ENCODE data around the gene NDC1. TPM values are rescaled to one million over a fixed set of nuclear protein-coding genes. Genes with fewer than 3 reads are reported as not detected.
"Not testable (repeated sequence)": the region's sequence is repeated elsewhere in the genome, so short reads cannot be mapped to it uniquely, and the experiment has no call there.

NDC1 gene
- total RNA-seq (2022) (40.6 and 44.8 TPM in 2 replicates), Bru-seq, nascent RNA (percentile 89 among the genes with signal in this experiment), BruChase-seq, experiment 1, labeled RNA remaining after a 6-hour chase (percentile 91 among the genes with signal in this experiment), BruChase-seq, experiment 2, labeled RNA remaining after a 2-hour chase (percentile 87 among the genes with signal in this experiment)
- long read RNA-seq, full-length matches to known transcripts = 27 of 50 reads
- long read RNA-seq, partial matches to known transcripts = 3 of 50 reads
- long read RNA-seq, other reads (novel, unspliced or antisense) = 20 of 50 reads

- no peaks in the 10 kb centered on the region for H3K9me3 Mint-ChIP-seq (ENCODE audit: low read depth, unreplicated experiment)
- intact Hi-C loops (cut with micrococcal nuclease; ENCODE audit: unreplicated experiment) = no loop called here
- peaks cover 13% of the 10 kb centered on the region for H3K27me3 Mint-ChIP-seq (ENCODE audit: unreplicated experiment)
- peak within 1 kb of the TSS; percentile 85 for H3K4me3 Mint-ChIP-seq (ENCODE audit: low read depth, unreplicated experiment)
- H3K27ac Mint-ChIP-seq (ENCODE audit: unreplicated experiment) = peak within 1 kb of the TSS; percentile 82
- CTCF ChIA-PET = interaction anchor here (0.7 kb wide), 1 partner anchor 362 kb away, joined by 3 read pairs; no protein-coding TSS in a partner anchor
- BruUV-seq (replicated peaks) = no TSS peak
- peak; percentile 90 for DNase-seq
- H3K4me1 Mint-ChIP-seq (ENCODE audit: low read depth, unreplicated experiment) = peaks cover 21% of the 10 kb centered on the region
- H3K36me3 Mint-ChIP-seq (ENCODE audit: insufficient read depth, unreplicated experiment) = peaks cover 29% of the 10 kb centered on the region
- no peak for TF ChIP-seq CTCF (IDR thresholded peaks at IDR 0.05; ENCODE audit: unreplicated experiment)
Measured at GRCh38 chr1:53837924-53838653, at the start of gene NDC1. Gene NDC1, minus strand, starts transcription at chr1:53838296. Its CDS starts 35 bp downstream, at chr1:53838261.

- H3K4me3 Mint-ChIP-seq (ENCODE audit: low read depth, unreplicated experiment); H3K9me3 Mint-ChIP-seq (ENCODE audit: low read depth, unreplicated experiment); CTCF ChIA-PET; H3K4me1 Mint-ChIP-seq (ENCODE audit: low read depth, unreplicated experiment); H3K27ac Mint-ChIP-seq (ENCODE audit: unreplicated experiment); DNase-seq; H3K36me3 Mint-ChIP-seq (ENCODE audit: insufficient read depth, unreplicated experiment); intact Hi-C loops (cut with micrococcal nuclease; ENCODE audit: unreplicated experiment); H3K27me3 Mint-ChIP-seq (ENCODE audit: unreplicated experiment); BruUV-seq (replicated peaks): not testable (repeated sequence)
Measured at GRCh38 chr1:53883600-53883999, 45.5 kb upstream of the NDC1 start.

GRCh38 chr1:53881853-53882252, 43.8 kb upstream of the NDC1 start:
- BruUV-seq (replicated peaks); H3K4me1 Mint-ChIP-seq (ENCODE audit: low read depth, unreplicated experiment); H3K36me3 Mint-ChIP-seq (ENCODE audit: insufficient read depth, unreplicated experiment); H3K4me3 Mint-ChIP-seq (ENCODE audit: low read depth, unreplicated experiment); H3K9me3 Mint-ChIP-seq (ENCODE audit: low read depth, unreplicated experiment); intact Hi-C loops (cut with micrococcal nuclease; ENCODE audit: unreplicated experiment); DNase-seq; H3K27me3 Mint-ChIP-seq (ENCODE audit: unreplicated experiment); H3K27ac Mint-ChIP-seq (ENCODE audit: unreplicated experiment): not testable (repeated sequence)
- CTCF ChIA-PET = interaction anchor here (0.7 kb wide), 1 partner anchor 507 kb away, joined by 3 read pairs; no protein-coding TSS in a partner anchor

- Mint-ChIP-seq H3K27me3 (ENCODE audit: unreplicated experiment) (no peaks in the 10 kb centered on the region), H3K4me3 (ENCODE audit: low read depth, unreplicated experiment) (no peak overlapping the region), H3K9me3 (ENCODE audit: low read depth, unreplicated experiment) (no peaks in the 10 kb centered on the region), H3K4me1 (ENCODE audit: low read depth, unreplicated experiment) (no peaks in the 10 kb centered on the region), H3K27ac (ENCODE audit: unreplicated experiment) (no peak overlapping the region), H3K36me3 (ENCODE audit: insufficient read depth, unreplicated experiment) (no peaks in the 10 kb centered on the region)
- BruUV-seq (replicated peaks) = no TSS peak
- intact Hi-C loops (cut with micrococcal nuclease; ENCODE audit: unreplicated experiment) = loop anchor here (1.0 kb wide), 1 partner anchor 71 kb away; no protein-coding TSS in a partner anchor
- CTCF ChIA-PET = interaction anchor here (0.7 to 2.0 kb wide), 6 partner anchors 18 to 81 kb away, joined by 3 to 14 read pairs (median 6); partner anchors contain the start of genes IFT25 and LRRC42
- peak; percentile 46 for TF ChIP-seq CTCF (IDR thresholded peaks at IDR 0.05; ENCODE audit: unreplicated experiment)
- no peak for DNase-seq
Measured at GRCh38 chr1:53878492-53879105, 40.5 kb upstream of the NDC1 start.

- BruUV-seq (replicated peaks); DNase-seq; H3K9me3 Mint-ChIP-seq (ENCODE audit: low read depth, unreplicated experiment); H3K36me3 Mint-ChIP-seq (ENCODE audit: insufficient read depth, unreplicated experiment); H3K4me3 Mint-ChIP-seq (ENCODE audit: low read depth, unreplicated experiment); H3K27ac Mint-ChIP-seq (ENCODE audit: unreplicated experiment); H3K4me1 Mint-ChIP-seq (ENCODE audit: low read depth, unreplicated experiment); CTCF ChIA-PET; H3K27me3 Mint-ChIP-seq (ENCODE audit: unreplicated experiment); intact Hi-C loops (cut with micrococcal nuclease; ENCODE audit: unreplicated experiment): not testable (repeated sequence)
Measured at GRCh38 chr1:53875150-53875549, 37.1 kb upstream of the NDC1 start.
